WTC11 (cell line): Measurements from ENCODE around the gene PSD2.

Experiments
- CBFB ChIP-seq: sonication (generic); formaldehyde crosslinking; IDR thresholded peaks from 2 replicates; pipeline ENCODE4 v1.8.1; 2022; ENCODE audit warnings: mild to moderate bottlenecking, low read depth, missing genetic modification reagents
- CTCF ChIP-seq: fragments of 200-600 bp; IDR thresholded peaks from 2 replicates; pipeline ENCODE4 v1.8.0; 2022; ENCODE audit warnings: antibody characterized with exemption
- FOXP1 ChIP-seq: sonication (generic); formaldehyde crosslinking; IDR thresholded peaks from 2 replicates; pipeline ENCODE4 v1.8.0; 2022; ENCODE audit warnings: missing genetic modification reagents, mild to moderate bottlenecking, moderate library complexity, borderline replicate concordance
- HMGXB4 ChIP-seq: sonication (generic); formaldehyde crosslinking; IDR thresholded peaks from 2 replicates; pipeline ENCODE4 v1.8.1; 2023; ENCODE audit warnings: mild to moderate bottlenecking, moderate library complexity, missing genetic modification reagents
- MAX ChIP-seq: sonication (generic); formaldehyde crosslinking; IDR thresholded peaks from 2 replicates; pipeline ENCODE4 v1.8.0; 2022; ENCODE audit warnings: mild to moderate bottlenecking, missing genetic modification reagents
- NR3C1 ChIP-seq: sonication (generic); formaldehyde crosslinking; conservative IDR thresholded peaks from 2 replicates; pipeline ENCODE4 v1.8.1; 2023; ENCODE audit warnings: low read depth, mild to moderate bottlenecking, missing genetic modification reagents
- TEAD4 ChIP-seq: sonication (generic); formaldehyde crosslinking; IDR thresholded peaks from 2 replicates; pipeline ENCODE4 v1.8.0; 2022; ENCODE audit warnings: mild to moderate bottlenecking, missing genetic modification reagents

- TF ChIP-seq MAX (CRISPR knock-in tag) (no peak), TEAD4 (no peak), CTCF (no peak), HMGXB4 (CRISPR knock-in tag) (no peak), NR3C1 (CRISPR knock-in tag) (no peak), CBFB (CRISPR knock-in tag) (no peak), FOXP1 (CRISPR knock-in tag) (no peak)
Measured at GRCh38 chr5:139812836-139813805, 17.5 kb downstream of the PSD2 start.
